A549 (cell line): ENCODE measurements around the gene PRDM10.

Experiments used
- CEBPB ChIP-seq, 2 experiments: fragments of >200 bp in 1 of 2; sonication (Bioruptor Twin) in 1 of 2; formaldehyde crosslinking in 1 of 2; IDR thresholded peaks; 2 replicates each; pipeline ENCODE4 v1.6.1; 2012 to 2016
- EP300 ChIP-seq, 2 experiments: fragments of >200 bp; sonication (Bioruptor Twin); formaldehyde crosslinking; IDR thresholded peaks; 2 replicates in 1 of 2; 3 replicates in 1 of 2; pipeline ENCODE4 v1.6.1; 2016 to 2017
- KDM1A ChIP-seq: fragments of 200-600 bp; sonication (generic); IDR thresholded peaks from 2 replicates; pipeline ENCODE4 v1.6.1; 2016; ENCODE audit warnings: low read depth, mild to moderate bottlenecking
- POLR2A ChIP-seq: IDR thresholded peaks from 2 replicates; pipeline ENCODE4 v1.6.1; 2012; ENCODE audit warnings: mild to moderate bottlenecking, low read length
- TF ChIP-seq, protein P1 (sequence below): fragments of 200-600 bp; sonication (generic); IDR thresholded peaks from 2 replicates; pipeline ENCODE4 v1.6.1; 2016; ENCODE audit warnings: antibody characterized with exemption, mild to moderate bottlenecking, moderate library complexity

DNA sequence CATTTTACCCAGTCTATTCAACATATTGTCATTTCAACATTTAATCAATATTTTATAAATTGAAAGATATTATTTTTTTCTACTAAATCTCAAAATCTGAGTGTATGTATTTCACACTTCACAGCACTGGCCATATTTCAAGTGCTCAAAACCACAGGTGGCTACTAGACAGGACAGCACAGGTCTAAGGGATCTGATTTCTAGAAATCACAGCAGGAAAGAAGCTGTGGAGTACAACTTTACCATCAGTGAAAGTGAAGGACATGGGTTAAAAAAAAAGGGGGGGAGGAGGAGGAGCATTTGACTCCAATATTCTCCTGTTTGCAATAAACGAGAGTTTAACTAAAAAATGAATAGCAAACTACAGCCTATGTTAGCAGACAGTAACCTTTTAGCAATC lies 4.5 kb downstream of the PRDM10 start:
- TF ChIP-seq KDM1A: no peak
- no peak for TF ChIP-seq CEBPB (IDR thresholded peaks at IDR 0.05)
- TF ChIP-seq, protein P1, sequence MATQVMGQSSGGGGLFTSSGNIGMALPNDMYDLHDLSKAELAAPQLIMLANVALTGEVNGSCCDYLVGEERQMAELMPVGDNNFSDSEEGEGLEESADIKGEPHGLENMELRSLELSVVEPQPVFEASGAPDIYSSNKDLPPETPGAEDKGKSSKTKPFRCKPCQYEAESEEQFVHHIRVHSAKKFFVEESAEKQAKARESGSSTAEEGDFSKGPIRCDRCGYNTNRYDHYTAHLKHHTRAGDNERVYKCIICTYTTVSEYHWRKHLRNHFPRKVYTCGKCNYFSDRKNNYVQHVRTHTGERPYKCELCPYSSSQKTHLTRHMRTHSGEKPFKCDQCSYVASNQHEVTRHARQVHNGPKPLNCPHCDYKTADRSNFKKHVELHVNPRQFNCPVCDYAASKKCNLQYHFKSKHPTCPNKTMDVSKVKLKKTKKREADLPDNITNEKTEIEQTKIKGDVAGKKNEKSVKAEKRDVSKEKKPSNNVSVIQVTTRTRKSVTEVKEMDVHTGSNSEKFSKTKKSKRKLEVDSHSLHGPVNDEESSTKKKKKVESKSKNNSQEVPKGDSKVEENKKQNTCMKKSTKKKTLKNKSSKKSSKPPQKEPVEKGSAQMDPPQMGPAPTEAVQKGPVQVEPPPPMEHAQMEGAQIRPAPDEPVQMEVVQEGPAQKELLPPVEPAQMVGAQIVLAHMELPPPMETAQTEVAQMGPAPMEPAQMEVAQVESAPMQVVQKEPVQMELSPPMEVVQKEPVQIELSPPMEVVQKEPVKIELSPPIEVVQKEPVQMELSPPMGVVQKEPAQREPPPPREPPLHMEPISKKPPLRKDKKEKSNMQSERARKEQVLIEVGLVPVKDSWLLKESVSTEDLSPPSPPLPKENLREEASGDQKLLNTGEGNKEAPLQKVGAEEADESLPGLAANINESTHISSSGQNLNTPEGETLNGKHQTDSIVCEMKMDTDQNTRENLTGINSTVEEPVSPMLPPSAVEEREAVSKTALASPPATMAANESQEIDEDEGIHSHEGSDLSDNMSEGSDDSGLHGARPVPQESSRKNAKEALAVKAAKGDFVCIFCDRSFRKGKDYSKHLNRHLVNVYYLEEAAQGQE: no peak
- no peak for TF ChIP-seq POLR2A
- no peak for TF ChIP-seq EP300 (IDR thresholded peaks at IDR 0.05)
